IPS-15b (cell line): ENCODE results near the gene TRAM2.

Experiments
- H3K27me3 ChIP-seq: one replicate; pipeline ENCODE4 v1.6.1; 2013; ENCODE audit warnings: low read length; ENCODE audit not compliant: control insufficient read depth, insufficient read depth
- H3K36me3 ChIP-seq: one replicate; pipeline ENCODE4 v1.6.1; 2013; ENCODE audit warnings: low read length; ENCODE audit not compliant: control insufficient read depth, insufficient read depth
- H3K4me1 ChIP-seq: one replicate; pipeline ENCODE4 v1.6.1; 2013; ENCODE audit warnings: mild to moderate bottlenecking, low read length; ENCODE audit not compliant: control insufficient read depth, insufficient read depth
- H3K4me3 ChIP-seq: one replicate; pipeline ENCODE4 v1.5.1; 2013; ENCODE audit warnings: low read depth, low read length
- H3K9ac ChIP-seq: one replicate; pipeline ENCODE4 v1.6.1; 2013; ENCODE audit warnings: low read depth, mild to moderate bottlenecking, low read length
- H3K9me3 ChIP-seq: one replicate; pipeline ENCODE4 v1.6.1; 2013; ENCODE audit warnings: mild to moderate bottlenecking, low read length; ENCODE audit not compliant: control insufficient read depth, insufficient read depth

Gene TRAM2

DNA sequence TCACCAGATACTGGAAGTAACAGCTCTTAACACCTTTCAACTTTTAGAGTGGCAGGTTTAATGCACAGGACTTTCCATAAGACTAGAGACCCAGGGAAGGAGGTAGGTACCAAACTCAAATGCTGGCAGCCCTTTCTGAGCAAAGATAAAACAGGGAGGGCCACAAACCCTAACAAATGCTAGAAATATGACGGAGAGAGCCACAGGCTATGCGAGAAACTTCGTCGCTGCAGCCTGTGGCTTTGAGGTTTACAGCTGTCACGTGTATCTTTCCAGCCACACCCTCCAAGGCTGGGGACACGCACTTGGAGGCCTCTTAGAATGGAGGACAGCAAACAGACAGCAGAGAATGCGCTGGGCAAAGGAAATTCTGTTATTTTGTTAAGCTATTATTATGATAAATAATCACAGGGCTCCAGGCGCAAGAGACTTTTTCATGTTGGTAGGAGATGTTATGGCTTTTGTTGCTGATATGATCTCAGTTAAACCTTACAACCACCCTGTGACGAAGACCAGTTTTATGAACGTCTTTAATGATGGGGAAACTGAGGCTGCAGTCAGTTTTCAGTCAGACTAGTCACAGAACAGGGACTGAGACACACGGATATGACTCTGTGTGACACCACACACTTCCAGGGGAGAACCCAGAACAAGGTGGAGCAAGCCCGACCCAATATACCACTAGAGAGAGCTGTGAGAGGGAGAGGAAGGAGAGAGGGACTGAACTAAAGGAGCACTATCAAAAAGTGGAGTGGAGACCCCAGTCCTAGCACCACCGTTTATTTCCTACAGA lies 2.0 kb downstream of the TRAM2 start:
- Histone ChIP-seq H3K36me3 (no peaks in the 10 kb centered on the region), H3K9ac (no peak overlapping the region), H3K27me3 (no peaks in the 10 kb centered on the region), H3K4me1 (peaks cover 17% of the 10 kb centered on the region), H3K4me3 (peak overlapping the region; percentile 84), H3K9me3 (no peaks in the 10 kb centered on the region)

DNA sequence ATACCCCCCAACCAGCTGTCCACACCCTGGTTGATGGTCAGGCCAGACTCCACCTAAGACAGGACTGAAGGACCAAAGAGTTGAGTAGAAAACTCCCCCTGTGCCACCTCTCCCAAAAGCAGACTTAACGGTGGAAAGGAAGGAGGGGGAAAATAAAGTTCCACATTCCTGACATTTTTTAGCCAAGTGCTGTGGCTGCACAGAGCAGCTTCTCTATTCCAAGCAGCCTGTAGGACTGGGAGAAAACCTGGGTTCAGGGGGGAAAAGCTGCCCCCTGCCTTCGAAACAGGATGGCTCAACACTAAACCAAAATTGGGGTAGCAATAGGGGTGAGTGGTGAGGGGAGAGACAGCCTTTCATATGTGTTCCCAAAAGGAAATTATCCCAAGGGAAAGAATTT lies 3.6 kb downstream of the TRAM2 start:
- peaks cover 21% of the 10 kb centered on the region for H3K4me1 ChIP-seq

DNA sequence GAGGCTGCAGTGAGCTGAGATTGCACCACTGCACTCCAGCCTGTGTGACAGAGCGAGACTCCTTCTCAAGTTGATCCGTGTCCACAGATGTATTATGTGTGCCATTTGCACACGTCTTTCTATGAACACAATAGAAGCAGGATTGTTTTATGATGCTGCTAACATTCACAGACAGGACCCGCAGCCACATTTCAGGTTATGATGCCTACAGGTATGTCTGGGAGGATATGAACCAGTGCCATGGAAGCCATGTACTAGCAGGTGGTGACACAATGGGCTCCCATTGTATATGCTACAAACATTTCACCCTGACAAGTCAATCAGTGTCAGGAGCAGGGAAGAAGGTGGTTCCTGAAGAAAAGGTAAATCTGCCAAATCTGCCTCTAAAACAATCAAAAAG lies 4.3 kb downstream of the TRAM2 start:
- H3K4me1 ChIP-seq, result peaks cover 22% of the 10 kb centered on the region
- H3K9ac ChIP-seq, result no peak overlapping the region
- H3K27me3 ChIP-seq, result no peaks in the 10 kb centered on the region
- no peaks in the 10 kb centered on the region for H3K36me3 ChIP-seq
- H3K4me3 ChIP-seq, result no peak overlapping the region
- H3K9me3 ChIP-seq, result no peaks in the 10 kb centered on the region

More for the DNA sequence above, 3.6 kb downstream of the TRAM2 start:
- Histone ChIP-seq H3K36me3 (no peaks in the 10 kb centered on the region), H3K4me3 (no peak overlapping the region), H3K27me3 (no peaks in the 10 kb centered on the region), H3K9ac (no peak overlapping the region), H3K9me3 (no peaks in the 10 kb centered on the region)

DNA sequence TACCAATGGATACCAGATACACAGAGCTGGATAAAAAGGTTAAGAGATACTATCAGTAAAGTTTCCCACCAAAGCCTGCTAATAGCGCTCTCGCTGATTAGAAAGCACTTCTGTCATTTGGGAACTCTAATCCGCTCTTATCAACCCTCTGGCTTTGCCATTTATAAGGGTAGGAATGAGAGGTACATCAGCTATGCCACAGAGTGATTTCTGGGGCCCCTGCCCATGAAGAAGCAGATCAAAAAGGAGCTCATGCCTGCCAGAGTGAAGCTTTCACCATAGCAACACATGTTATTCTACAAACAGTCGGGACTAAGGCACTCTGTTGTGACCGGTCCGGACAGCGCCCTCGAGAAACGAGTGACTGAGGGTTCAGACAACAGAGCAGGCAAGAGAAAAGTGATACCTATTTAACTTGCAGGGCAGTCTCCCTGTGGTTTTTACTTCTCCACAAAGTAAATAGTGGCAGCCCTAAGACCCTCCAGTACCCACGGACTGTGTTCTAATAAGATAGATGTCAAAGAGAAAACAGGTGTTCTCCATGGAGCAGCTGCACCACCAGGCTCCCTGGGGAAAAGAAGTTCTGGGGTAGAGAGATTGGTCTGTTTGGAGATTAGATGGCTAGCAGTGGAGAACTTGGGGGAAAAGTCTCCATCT lies 5.6 kb downstream of the TRAM2 start:
- Histone ChIP-seq H3K9ac (no peak overlapping the region), H3K4me1 (peaks cover 22% of the 10 kb centered on the region), H3K4me3 (no peak overlapping the region), H3K27me3 (no peaks in the 10 kb centered on the region), H3K9me3 (no peaks in the 10 kb centered on the region), H3K36me3 (no peaks in the 10 kb centered on the region)

DNA sequence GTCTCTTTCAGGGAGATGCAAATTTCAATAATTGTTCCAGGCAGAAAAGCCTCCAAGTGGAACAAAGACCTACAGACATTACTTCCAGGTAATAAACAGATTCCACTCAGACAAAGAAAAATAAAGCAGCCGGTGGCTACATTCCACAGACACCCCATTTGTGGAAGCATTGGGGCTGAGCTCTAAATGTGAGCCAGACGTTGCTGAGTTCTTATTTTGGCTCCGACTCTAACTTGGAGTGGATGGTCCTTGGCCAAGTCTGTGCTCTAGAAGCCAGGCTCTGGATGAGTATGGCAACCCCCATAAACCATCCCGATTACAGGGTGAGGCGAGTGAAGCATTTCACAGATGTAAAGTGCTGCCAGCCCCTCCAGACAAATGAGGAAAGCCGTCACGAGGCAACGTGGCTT lies 6.6 kb downstream of the TRAM2 start:
- H3K4me1 ChIP-seq, result peaks cover 16% of the 10 kb centered on the region

DNA sequence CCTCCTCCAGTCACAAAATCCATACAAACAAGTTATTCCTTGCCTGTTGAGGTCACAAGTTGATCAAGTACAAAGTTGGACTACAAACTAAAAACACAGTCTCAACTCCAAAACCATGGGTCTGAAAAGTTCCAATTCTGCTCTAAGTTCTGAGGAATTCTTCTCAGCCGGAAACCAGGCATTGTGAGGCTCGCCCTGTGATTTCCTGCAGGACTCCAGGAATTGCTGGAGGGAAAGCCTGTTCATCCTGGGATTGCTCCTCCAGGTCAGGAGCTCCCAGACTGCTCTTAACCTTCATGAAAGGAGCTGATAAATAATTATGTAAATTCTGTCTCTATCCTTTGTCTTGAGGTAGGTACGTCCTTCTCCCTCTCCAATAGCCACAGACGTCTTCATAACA lies 8.5 kb downstream of the TRAM2 start:
- Histone ChIP-seq H3K4me3 (no peak overlapping the region), H3K4me1 (peaks cover 14% of the 10 kb centered on the region), H3K9ac (no peak overlapping the region), H3K27me3 (no peaks in the 10 kb centered on the region), H3K9me3 (no peaks in the 10 kb centered on the region), H3K36me3 (no peaks in the 10 kb centered on the region)

More for the DNA sequence above, 6.6 kb downstream of the TRAM2 start:
- no peaks in the 10 kb centered on the region for H3K27me3 ChIP-seq
- no peaks in the 10 kb centered on the region for H3K9me3 ChIP-seq
- H3K9ac ChIP-seq, result no peak overlapping the region
- H3K4me3 ChIP-seq, result no peak overlapping the region
- H3K36me3 ChIP-seq, result no peaks in the 10 kb centered on the region

DNA sequence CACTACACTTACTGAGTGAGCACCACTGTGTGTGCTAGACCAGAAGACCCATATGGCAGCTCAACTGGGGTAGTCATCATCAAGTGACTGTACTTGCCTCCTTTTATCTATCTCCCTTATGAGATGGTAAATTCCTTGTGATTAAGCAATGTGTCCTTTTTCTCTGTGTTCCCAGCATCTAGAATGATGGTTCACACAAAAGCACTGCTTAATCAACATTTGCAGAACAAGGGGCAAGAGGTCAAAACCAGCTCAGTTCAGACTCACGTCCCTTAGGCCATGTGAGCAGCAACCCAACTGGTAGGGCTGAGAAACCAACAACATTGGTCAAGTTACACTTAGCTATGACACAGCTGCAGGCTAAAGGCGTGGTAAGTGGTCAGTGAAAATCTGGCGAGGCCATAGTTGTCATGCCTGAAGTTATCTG lies 10.0 kb downstream of the TRAM2 start:
- Histone ChIP-seq H3K36me3 (no peaks in the 10 kb centered on the region), H3K4me1 (peaks cover 8% of the 10 kb centered on the region), H3K9ac (no peak overlapping the region), H3K9me3 (no peaks in the 10 kb centered on the region), H3K4me3 (no peak overlapping the region), H3K27me3 (no peaks in the 10 kb centered on the region)

DNA sequence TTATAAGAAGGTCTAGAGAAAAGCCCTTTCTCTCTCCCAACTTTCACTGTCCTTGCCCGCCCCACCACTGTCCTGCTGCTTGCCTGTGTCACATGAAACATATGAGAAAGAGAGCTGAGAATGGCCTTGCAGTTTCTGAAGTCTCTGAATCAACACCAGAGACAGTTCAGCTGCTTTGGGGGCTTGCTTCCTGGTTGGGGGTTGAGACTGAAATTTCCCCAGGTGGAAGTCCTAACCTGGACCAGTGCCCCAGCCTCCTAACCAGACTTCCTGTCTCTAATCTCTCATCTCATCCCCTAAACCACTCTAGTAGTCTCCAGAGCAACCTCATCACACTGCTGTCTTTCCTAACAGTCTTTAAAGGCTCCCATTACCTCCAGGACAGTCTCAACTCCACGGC lies 10.7 kb downstream of the TRAM2 start:
- no peak overlapping the region for H3K4me3 ChIP-seq

DNA sequence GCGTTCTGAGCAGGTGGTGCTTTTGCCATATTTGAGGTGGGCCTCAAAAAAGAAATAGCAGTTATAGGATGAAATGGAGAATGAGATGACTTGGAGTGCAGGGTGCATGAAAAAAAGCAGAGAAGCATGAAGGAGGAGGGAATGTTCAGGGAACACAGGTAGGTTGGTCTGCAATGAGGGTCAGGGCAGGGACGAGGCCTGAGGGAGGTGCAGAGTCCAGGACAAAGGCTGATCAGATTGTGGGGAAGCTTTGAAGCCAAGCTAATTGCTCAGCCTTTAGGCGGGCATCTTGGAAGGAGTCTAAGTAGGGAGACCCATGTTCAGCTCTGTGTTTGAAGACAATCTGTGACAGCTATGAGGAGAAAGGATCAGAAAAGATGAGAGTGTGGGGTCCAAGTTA lies 12.0 kb downstream of the TRAM2 start:
- Histone ChIP-seq H3K27me3 (no peaks in the 10 kb centered on the region), H3K9ac (no peak overlapping the region), H3K36me3 (no peaks in the 10 kb centered on the region), H3K9me3 (no peaks in the 10 kb centered on the region), H3K4me3 (no peak overlapping the region), H3K4me1 (peaks cover 7% of the 10 kb centered on the region)

More for the DNA sequence above, 10.7 kb downstream of the TRAM2 start:
- no peaks in the 10 kb centered on the region for H3K36me3 ChIP-seq
- H3K4me1 ChIP-seq, result peaks cover 8% of the 10 kb centered on the region
- H3K27me3 ChIP-seq, result no peaks in the 10 kb centered on the region
- H3K9me3 ChIP-seq, result no peaks in the 10 kb centered on the region
- H3K9ac ChIP-seq, result no peak overlapping the region

DNA sequence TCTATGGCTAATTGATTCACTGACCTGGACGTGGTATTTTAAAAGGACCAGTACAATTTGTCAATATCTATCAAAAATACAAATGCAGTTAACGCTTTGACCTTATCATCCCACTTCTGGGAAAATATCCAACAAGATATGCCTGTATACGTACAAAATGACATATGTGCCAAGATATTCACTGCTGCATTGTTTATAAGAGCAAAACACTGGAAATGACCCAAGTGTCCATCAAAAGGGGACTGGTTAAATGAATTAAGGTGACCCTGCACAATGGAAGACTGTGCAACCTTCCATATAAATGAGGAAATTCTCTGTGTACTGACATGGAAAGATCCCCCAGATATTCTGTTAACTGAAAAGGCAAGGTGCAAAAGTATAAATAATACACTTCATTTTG lies 13.9 kb downstream of the TRAM2 start:
- Histone ChIP-seq H3K36me3 (no peaks in the 10 kb centered on the region), H3K9me3 (no peaks in the 10 kb centered on the region), H3K9ac (no peak overlapping the region), H3K4me1 (peaks cover 6% of the 10 kb centered on the region), H3K4me3 (no peak overlapping the region), H3K27me3 (no peaks in the 10 kb centered on the region)

DNA sequence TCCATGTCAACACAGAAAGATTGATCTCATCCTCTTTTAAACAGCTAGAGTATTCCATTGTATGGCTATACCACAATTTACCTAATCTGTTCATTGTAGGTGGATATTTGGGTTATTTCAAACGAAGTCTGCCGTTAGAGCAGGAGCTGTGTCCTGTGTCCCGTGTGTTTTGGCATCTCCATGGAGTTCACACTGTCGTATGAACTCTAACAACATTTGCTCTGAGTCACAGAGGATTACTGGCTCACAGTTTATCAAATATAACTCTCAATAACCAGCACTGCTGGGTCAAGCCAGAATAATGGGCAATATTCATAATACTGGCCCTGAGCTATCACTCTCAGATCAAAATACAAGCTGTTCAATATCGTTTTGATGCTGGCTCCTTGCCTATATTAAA lies 16.4 kb downstream of the TRAM2 start:
- Histone ChIP-seq H3K4me1 (peaks cover 6% of the 10 kb centered on the region), H3K4me3 (no peak overlapping the region), H3K9ac (no peak overlapping the region), H3K27me3 (no peaks in the 10 kb centered on the region), H3K9me3 (no peaks in the 10 kb centered on the region), H3K36me3 (no peaks in the 10 kb centered on the region)
